Measurements from ENCODE around the gene SERGEF. TPM values are rescaled to one million over a fixed set of nuclear protein-coding genes. Genes with fewer than 3 reads are reported as not detected.
A peak's percentile ranks its signal among the peaks of the same experiment; 100 is the strongest.

SERGEF gene
- total RNA-seq (2021; fragmentation: NEBNext Ultra II Directional; extraction: Animal tissue kit (Norgen Biotek cat#: 25700)) = 10 to 100 TPM; 13.5 to 19.3 (median 17.7) TPM
- long read RNA-seq, partial matches to known transcripts = 2 of 13 reads
- long read RNA-seq, other reads (novel, unspliced or antisense) = 7 of 13 reads

DNA sequence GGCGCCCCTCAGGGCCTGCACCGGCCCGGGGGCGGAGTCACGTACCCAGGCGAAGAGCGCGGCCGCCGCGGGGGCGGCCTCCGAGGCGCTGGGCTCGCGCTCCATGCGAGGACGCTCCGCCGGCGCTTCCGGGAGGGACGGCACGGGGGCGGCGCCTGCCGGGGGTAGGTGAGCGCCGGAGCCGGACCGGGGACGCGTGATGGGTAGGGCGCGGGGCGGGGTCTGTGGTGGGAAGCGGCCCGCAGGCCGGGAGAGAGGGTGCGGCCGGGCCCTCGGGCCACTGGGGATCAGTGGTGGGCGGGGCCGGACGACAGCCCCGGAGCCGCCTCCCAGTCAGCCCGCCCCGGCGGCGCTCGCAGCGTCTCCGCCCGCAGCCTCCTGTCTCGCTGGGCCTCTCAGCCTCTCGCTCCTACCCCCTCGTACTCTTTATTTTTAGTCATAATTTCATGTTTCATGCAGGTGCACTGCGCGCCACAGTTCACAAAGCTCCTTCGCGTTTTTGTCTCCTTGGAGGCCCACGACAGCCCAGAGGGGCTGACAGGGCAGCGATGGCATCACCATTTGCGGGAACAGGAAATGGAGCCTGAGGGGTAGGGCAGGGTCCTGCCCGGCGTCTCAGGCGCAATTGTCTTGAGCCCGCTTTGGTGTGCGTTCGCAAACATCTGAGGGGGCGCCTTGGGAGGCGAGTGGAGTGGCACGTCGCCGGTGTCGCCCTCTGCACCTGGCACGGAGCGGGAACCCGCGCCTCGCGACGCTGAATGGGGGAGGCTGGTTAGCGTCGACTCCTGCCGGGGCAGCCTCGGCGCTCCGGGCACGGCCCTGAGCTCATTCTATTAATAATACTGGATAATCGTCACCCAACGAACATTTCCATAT is at the start of gene SERGEF:
SERGEF (minus strand) TSS at position 142 of the 876 bp plus-strand sequence; CDS start at position 105, 37 bp downstream.
- Mint-ChIP-seq H3K4me1 (ENCODE audit: low read depth) (peaks cover 21% of the 10 kb centered on the region), H3K27me3 (ENCODE audit: insufficient read depth) (peaks cover 4% of the 10 kb centered on the region), H3K9me3 (no peaks in the 10 kb centered on the region), H3K36me3 (ENCODE audit: low read depth) (no peaks in the 10 kb centered on the region), H3K4me3 (peak within 1 kb of the TSS; percentile 97), H3K27ac (peak within 1 kb of the TSS; percentile 58)
- peak; percentile 71 for DNase-seq
- TF ChIP-seq, protein P1, sequence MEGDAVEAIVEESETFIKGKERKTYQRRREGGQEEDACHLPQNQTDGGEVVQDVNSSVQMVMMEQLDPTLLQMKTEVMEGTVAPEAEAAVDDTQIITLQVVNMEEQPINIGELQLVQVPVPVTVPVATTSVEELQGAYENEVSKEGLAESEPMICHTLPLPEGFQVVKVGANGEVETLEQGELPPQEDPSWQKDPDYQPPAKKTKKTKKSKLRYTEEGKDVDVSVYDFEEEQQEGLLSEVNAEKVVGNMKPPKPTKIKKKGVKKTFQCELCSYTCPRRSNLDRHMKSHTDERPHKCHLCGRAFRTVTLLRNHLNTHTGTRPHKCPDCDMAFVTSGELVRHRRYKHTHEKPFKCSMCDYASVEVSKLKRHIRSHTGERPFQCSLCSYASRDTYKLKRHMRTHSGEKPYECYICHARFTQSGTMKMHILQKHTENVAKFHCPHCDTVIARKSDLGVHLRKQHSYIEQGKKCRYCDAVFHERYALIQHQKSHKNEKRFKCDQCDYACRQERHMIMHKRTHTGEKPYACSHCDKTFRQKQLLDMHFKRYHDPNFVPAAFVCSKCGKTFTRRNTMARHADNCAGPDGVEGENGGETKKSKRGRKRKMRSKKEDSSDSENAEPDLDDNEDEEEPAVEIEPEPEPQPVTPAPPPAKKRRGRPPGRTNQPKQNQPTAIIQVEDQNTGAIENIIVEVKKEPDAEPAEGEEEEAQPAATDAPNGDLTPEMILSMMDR (IDR thresholded peaks at IDR 0.05) = peak; percentile 66

DNA sequence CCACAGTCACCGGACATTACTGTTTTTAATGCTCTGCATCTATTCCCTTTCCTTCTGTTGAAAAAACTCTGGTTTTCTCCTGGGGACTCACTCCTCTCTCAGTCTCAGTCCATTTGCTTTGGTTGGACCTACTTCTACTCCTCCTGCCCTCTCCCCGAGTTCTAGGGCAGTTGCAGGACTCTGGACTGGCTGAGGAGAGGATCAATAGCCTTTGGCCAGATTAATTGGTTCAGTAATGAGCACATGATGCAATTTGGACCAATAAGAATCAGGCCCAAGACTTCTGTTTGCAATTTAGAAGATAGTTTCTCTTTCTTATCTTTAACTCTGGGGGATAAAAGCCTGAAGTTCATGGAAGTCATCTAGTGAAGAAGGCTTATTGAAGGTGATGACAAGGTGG is 48.5 kb upstream of the SERGEF start:
- no peaks in the 10 kb centered on the region for H3K9me3 Mint-ChIP-seq
- DNase-seq = no peak
- TF ChIP-seq, protein P1 (IDR thresholded peaks at IDR 0.05) = no peak
- H3K27me3 Mint-ChIP-seq (ENCODE audit: insufficient read depth) = 0 out of 2 replicates have a peak, but pooled peaks cover 1% of the 10 kb centered on the region
- no peaks in the 10 kb centered on the region for H3K36me3 Mint-ChIP-seq (ENCODE audit: low read depth)
- H3K27ac Mint-ChIP-seq = no peak overlapping the region
- no peak overlapping the region for H3K4me3 Mint-ChIP-seq
- no peaks in the 10 kb centered on the region for H3K4me1 Mint-ChIP-seq (ENCODE audit: low read depth)

DNA sequence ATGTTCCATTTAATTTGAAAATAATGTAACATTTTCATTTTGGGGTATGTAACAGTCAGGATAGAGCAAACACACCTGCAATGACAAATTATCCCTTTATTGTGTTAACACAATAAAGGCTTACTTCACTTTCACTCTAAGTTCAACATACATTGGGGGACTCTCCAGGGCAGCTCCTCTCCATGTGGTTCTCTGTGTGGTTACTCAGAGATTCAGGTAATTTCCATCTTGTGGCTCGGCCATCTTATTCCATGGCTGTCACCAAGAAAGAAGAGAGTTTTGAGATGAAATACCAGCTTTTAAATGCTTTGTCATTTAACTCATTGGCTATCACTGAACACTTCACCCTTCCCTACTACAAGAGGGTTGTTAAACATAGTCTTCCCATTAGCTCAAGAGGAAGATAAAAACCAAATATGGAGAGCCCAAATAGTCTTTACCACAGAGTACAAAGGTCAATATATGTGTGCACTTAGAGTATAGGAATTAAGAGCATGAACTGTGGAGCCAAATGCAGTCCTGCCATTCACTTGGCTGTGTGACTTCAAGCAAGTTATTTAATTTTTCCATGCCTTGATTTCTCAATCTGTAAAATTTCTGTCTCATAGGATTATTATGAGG is 43.8 kb upstream of the SERGEF start:
- Mint-ChIP-seq H3K36me3 (ENCODE audit: low read depth) (no peaks in the 10 kb centered on the region), H3K27ac (no peak overlapping the region), H3K27me3 (ENCODE audit: insufficient read depth) (peaks cover 6% of the 10 kb centered on the region), H3K4me3 (no peak overlapping the region), H3K9me3 (no peaks in the 10 kb centered on the region), H3K4me1 (ENCODE audit: low read depth) (no peaks in the 10 kb centered on the region)
- TF ChIP-seq, protein P1 (IDR thresholded peaks at IDR 0.05) = no peak
- no peak for DNase-seq

DNA sequence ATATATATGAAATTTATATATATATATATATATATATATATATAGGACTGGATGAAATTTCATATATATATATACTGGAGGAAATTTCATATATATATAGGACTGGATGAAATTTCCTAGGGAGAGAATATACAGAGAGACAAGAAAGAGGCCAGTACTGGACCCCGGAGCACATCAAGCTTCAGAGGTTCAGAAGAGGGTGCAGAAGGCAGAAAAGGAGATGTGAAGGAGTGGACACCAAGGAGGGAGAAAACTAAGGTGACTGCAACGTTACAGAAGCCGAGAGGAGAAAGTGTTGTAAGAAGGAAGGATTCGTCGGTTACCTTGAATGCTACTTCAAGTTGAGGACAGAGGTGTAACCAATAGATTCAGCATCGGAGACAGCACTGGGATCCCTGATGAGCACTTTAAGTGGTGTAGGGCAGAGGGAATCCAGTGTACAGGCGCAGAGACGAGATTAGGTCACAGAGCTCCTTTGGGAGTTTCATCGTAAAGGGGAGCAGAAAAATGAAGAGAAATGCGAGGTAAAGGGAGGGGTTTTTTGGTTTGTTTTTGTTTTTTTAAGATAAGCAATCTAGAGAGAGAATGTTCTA is 41.8 kb upstream of the SERGEF start:
- Mint-ChIP-seq H3K9me3 (no peaks in the 10 kb centered on the region), H3K4me1 (ENCODE audit: low read depth) (no peaks in the 10 kb centered on the region), H3K4me3 (no peak overlapping the region), H3K27ac (no peak overlapping the region), H3K36me3 (ENCODE audit: low read depth) (no peaks in the 10 kb centered on the region), H3K27me3 (ENCODE audit: insufficient read depth) (peaks cover 6% of the 10 kb centered on the region)
- TF ChIP-seq, protein P1 (IDR thresholded peaks at IDR 0.05) = no peak
- DNase-seq = no peak

DNA sequence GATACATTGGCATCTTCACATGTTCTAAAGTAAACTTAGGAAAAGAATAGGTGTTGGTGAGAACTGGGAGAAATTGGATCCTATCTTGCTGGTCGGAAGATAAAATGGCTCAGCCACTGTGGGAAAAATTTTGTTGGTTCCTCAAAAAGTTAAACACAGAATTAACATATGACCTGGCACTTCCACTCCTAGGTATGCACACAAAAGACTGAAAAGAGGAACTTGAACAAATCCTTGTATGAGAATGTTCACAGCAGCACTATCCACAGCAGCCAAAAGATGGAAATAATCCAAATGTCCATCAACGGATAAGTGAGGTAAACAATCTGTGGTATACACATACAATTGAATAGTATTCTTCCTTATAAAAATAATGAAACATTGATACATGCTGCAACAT is 38.0 kb upstream of the SERGEF start:
- TF ChIP-seq, protein P1 (IDR thresholded peaks at IDR 0.05) = no peak
- no peaks in the 10 kb centered on the region for H3K36me3 Mint-ChIP-seq (ENCODE audit: low read depth)
- no peak overlapping the region for H3K4me3 Mint-ChIP-seq
- no peak for DNase-seq
- H3K9me3 Mint-ChIP-seq = no peaks in the 10 kb centered on the region
- H3K27ac Mint-ChIP-seq = no peak overlapping the region
- no peaks in the 10 kb centered on the region for H3K4me1 Mint-ChIP-seq (ENCODE audit: low read depth)
- peaks cover 14% of the 10 kb centered on the region for H3K27me3 Mint-ChIP-seq (ENCODE audit: insufficient read depth)

All from HFFc6 (cell line).